RPMI7951 (cell line): ENCODE measurements around the gene KIAA0319L. TPM values are rescaled to one million over a fixed set of nuclear protein-coding genes. Genes with fewer than 3 reads are reported as not detected.
"Not testable (repeated sequence)": the region's sequence is repeated elsewhere in the genome, so short reads cannot be mapped to it uniquely, and the experiment has no call there.

ENCODE experiments used
- DNase-seq: peaks from one replicate; pipeline ENCODE4 v3.0.0-alpha.2; 2012; ENCODE audit warnings: low read depth
- total RNA-seq: library from RNA; depleted of rRNA; stranded (reverse); fragments of >200 nt; shearing (Covaris generic); gene quantifications from 2 replicates; pipeline ENCODE4 v1.2.3, GENCODE V29; 2014

The KIAA0319L gene
- total RNA-seq, 1 experiment from 2014 or later, result 17.9 TPM

DNA sequence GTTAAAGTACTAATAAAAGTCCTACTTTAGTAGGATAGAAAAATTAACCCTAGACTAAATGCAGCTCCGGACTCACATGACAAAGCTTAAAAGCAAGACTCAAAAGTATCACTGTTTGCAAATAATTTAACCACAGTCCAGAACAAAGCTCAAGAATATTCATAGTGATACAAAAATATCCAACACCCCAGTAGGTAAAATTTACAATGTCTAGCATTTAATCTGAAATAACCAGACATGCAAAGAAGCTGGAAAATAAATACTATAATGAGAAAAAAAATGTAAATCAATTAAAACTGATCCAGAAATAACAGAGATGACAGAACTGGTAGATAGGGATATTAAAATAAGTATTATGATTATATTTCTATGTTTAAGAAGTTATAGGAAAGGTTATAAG, 67.0 kb downstream of the KIAA0319L start:
- DNase-seq, result no peak

DNA sequence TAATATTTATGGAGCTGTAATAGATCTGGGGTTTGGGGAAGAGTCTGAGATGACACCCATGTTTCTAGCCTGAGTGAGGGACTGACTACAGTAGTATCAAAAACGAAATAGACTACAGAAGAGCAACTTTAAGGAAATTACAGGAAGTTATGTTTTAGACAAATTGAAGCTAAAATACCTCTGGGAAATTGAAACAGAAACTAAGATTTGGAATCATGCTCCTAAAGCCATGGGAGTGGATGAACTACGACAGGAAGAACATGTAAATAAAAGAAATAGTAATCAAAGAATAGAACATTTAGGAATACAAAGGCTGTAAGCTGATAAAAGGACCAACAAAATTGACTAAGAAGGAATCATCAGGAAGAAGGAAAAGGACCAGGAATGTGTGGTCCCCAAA, 68.9 kb downstream of the KIAA0319L start:
- peak; percentile 22 for DNase-seq

DNA sequence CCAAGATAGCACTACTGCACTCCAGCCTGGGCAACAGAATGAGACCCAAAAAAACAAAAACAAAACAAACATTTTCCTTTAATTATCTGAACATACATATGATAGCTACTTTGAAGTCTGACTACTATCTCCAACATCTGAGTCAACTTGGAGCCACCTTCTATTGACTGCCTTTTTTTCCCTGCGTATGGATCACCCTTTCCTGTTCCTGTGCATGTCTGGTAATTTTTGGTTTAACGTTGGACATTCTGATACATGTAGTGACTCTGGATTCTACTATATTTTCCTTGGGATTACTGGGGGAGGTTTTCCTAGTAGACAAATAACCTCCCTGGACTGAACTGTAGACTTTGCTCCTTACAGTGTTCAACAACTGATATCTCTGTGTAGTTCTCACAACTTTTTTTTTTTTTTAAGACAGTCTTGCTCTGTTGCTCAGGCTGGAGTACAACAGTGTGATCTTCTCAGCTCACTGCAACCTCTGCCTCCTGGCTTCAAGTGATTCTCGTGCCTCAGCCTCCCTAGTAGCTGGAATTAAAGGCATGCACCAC, 70.3 kb downstream of the KIAA0319L start:
- no peak for DNase-seq

GRCh38 chr1:35481229-35481628, 76.0 kb downstream of the KIAA0319L start:
- DNase-seq, result no peak

DNA sequence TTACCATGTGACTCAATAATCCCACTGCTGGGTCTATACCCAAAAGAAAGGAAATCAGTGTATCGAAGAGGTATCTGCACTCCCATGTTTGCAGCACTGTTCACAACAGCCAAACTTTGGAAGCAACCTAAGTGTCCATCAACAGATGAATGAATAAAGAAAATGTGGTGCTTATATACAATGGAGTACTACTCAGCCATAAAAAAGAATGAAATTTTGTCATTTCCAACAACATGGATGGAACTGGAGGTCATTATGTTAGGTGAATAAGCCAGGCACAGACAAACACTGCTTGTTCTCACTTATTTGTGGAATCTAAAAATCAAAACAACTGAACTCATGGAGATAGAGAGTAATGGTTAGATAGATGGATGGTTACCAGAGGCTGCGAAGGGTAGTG, 79.3 kb downstream of the KIAA0319L start:
- DNase-seq, result no peak

DNA sequence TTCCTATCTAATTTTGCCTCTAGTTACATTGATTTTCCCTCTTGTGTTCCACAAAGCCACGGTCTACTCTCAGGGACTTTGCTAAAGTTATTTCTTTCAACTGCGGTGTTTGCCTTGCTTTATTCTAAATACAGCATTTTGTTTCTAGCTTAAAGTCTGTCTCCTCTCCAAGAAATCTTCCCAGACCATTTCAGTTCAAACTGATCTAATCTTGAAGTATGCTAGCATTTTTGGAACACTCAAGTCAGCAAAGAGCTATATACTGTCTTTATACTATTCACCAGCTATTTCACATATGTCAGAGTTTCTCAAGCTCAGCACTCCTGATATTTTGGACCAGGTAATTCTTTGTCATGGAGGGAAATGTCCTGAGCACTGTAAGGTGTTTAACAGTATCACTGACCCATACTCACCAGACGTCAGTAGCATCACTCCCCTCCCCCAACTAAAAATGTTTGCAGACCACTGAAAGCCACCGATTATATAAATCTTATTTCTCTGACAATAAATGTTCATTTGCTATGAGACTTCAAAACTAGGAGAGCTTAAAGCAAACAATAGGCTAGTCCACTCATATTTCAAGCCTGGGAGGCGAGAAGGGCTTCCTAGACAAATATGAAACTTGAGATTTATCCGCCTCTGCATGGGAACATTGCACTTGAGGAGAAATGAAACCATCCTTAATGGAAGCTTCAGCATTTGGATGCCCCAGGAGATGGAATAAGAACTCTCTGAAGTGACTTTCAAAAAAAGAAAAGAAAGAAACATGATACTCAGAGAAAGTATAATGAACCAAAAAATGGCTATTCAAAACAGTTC, 81.1 kb downstream of the KIAA0319L start:
- DNase-seq, result no peak

DNA sequence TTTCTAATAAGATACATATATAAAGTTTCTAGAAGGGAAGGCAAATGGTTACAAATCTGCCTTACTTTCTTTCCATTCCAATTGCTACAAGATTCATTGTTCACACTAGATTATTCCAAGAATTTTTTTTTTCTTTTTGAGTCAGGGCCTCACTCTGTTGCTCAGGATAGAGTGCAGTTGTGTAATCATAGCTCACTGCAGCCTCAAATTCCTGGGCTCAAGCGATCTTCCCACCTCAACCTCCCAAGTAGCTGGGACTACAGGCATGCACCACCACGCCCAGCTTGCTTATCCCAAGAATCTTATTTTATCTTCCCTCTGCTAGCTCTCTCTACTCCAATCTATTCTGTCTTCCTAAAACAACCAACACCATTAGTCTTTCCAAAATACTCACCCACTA, 81.8 kb downstream of the KIAA0319L start:
- no peak for DNase-seq

GRCh38 chr1:35473216-35473615, 84.0 kb downstream of the KIAA0319L start:
- not testable (repeated sequence) for DNase-seq

- DNase-seq, result no peak
These were observed 86.1 kb downstream of the KIAA0319L start for GRCh38 chr1:35470977-35471613.

- no peak for DNase-seq
These were observed 91.1 kb downstream of the KIAA0319L start for GRCh38 chr1:35466120-35466519.

- DNase-seq, result not testable (repeated sequence)
These were observed 93.5 kb downstream of the KIAA0319L start for GRCh38 chr1:35463749-35464148.

GRCh38 chr1:35463232-35463631, 94.0 kb downstream of the KIAA0319L start:
- no peak for DNase-seq

DNA sequence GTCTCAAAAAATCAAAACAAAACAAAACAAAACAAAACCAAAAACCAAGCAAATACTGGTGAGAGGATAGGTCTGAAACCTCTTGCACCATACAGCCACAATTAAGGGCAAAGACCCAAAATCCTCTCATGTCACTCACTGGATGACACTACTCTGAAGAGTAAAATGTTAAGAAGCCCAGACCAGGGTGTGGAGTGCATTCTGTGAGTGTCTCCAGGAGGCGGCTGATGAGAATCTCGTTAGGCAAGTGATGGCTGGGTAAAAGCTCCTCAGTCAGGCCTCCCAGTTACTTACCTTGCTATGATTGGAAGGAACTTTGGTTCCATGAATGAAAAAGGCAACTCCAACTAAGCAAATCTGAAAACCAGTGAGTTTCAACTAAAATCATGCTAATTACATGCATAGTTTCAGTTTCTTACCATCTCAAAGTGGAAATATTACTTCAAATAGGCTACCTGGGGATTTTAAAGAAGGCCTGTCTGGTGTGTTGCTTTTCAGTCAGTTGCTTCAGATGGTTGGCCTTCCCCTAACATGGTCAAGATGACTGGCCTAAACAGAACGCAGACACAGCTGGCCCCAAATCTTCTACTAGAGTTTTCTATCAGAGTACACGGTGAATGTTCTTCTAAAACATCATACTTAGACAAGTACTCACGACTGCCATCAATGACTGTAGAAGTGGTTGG, 95.1 kb downstream of the KIAA0319L start:
- DNase-seq, result no peak

DNA sequence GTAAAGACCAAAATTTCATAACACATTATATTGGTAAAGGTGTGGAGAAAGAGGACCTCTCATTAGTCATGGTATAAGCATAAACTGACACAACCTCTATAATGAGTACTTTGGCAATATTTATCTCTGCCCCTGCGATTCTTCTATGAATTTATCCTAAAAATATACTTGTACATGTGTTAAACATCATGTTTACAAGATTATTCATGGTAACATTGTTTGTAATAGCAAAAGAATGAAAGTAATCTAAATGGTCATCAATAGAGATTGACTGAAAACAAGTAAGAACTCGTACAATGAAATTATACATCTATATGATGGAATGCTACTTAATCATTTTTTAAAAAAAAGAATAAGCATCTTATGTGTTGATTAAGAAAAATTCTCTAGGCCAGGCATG, 96.4 kb downstream of the KIAA0319L start:
- DNase-seq, result no peak

DNA sequence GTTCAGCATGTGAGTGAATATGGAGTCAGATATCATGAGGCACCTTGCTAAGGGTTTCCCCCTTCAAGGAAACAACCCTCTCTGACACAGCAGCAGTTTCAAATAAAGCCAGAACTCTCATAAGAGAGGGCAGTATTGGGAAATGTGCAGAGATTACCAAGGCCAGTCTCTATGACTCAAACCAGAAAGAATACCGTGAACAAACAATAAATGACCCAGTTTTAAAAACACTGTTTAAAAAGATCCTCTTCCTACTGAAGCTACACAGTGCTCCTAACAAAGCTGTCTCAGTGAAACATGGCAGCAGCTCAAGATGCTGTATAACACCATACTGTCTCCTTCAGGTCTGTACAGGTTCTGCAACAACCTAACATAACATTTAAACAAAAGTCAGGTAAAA, 102.6 kb downstream of the KIAA0319L start:
- DNase-seq, result no peak

DNA sequence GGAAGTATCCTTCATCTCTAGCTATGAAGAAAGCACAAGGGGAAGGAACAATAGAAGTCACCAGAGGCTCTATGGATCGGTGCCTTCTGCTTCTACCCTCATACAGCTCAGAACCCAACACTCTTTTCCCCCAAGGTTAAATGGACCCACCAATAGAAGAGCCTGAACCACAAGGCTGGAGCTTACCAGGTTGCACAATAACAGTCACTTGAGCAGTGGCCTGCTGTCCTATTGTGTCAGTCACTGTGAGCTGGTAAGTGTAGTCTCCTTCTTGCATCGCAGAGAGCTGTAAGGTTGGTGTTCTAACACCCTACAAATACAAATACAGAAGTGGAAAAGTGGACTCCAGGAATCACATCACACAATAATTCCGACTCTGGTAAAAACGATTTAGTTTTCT, 103.0 kb downstream of the KIAA0319L start:
- no peak for DNase-seq

GRCh38 chr1:35453031-35453430, 104.2 kb downstream of the KIAA0319L start:
- DNase-seq, result no peak

GRCh38 chr1:35452106-35452774, 105.0 kb downstream of the KIAA0319L start:
- peak; percentile 46 for DNase-seq

DNA sequence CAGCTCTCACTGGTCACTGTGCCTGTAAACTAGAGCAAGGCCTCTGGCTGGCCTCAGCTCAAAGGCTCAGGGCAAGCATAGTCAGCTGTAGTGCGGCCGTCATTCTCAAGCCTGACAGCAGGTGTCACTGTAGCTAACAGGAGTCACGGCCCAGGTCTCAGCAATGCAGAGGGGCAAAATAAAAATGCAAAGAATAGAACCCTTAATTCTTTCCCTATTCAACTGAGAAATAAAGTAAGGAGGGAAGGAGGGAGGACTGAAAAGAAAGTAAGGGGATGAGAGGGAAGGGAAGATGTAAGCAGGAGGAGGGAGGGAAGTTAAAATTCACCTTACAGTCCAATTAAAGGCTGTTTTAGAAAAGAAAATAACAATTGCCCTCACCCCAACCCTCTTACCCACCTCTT, 106.1 kb downstream of the KIAA0319L start:
- DNase-seq, result peak; percentile 67

- peak; percentile 88 for DNase-seq
These were observed 107.7 kb downstream of the KIAA0319L start for GRCh38 chr1:35449334-35450008.

- peak; percentile 88 for DNase-seq
These were observed 108.8 kb downstream of the KIAA0319L start for GRCh38 chr1:35448344-35448801.
